ENCODE data around the gene EIF4B.

Gene EIF4B

GRCh38 chr12:53062011-53062961, 56.0 kb downstream of the EIF4B start:
- no peak for TF ChIP-seq ISL1 (CRISPR knock-in tag; IDR thresholded peaks at IDR 0.05)
- no peak for TF ChIP-seq CSRNP3 (CRISPR knock-in tag; IDR thresholded peaks at IDR 0.05)
- no peak for TF ChIP-seq RARB (CRISPR knock-in tag; IDR thresholded peaks at IDR 0.05)
- no peak for TF ChIP-seq TCF4 (CRISPR knock-in tag; IDR thresholded peaks at IDR 0.05; ENCODE audit: borderline replicate concordance)
- no peak for TF ChIP-seq CREB5 (CRISPR knock-in tag; IDR thresholded peaks at IDR 0.05; ENCODE audit: low read depth)
- TF ChIP-seq ESRRG (CRISPR knock-in tag; IDR thresholded peaks at IDR 0.05), result no peak
- TF ChIP-seq ARNTL (CRISPR knock-in tag; IDR thresholded peaks at IDR 0.05; ENCODE audit: borderline replicate concordance, low read depth), result no peak
- no peak for TF ChIP-seq BACH2 (CRISPR knock-in tag; IDR thresholded peaks at IDR 0.05; ENCODE audit: borderline replicate concordance)
- TF ChIP-seq ZFP3 (CRISPR knock-in tag; IDR thresholded peaks at IDR 0.05), result no peak
- no peak for TF ChIP-seq PATZ1 (CRISPR knock-in tag; IDR thresholded peaks at IDR 0.05; ENCODE audit: borderline replicate concordance)
- TF ChIP-seq ZNF565 (CRISPR knock-in tag; conservative IDR thresholded peaks at IDR 0.05; ENCODE audit: low read depth), result no peak
- no peak for TF ChIP-seq PPARA (CRISPR knock-in tag; IDR thresholded peaks at IDR 0.05; ENCODE audit: borderline replicate concordance)
- TF ChIP-seq TSHZ2 (CRISPR knock-in tag; IDR thresholded peaks at IDR 0.05), result no peak
- no peak for TF ChIP-seq ZFP30 (CRISPR knock-in tag; IDR thresholded peaks at IDR 0.05)
- no peak for TF ChIP-seq SNAI2 (CRISPR knock-in tag; IDR thresholded peaks at IDR 0.05)

GRCh38 chr12:53062977-53063707, 56.9 kb downstream of the EIF4B start:
- no peak for ATAC-seq
- TF ChIP-seq RARB (CRISPR knock-in tag; IDR thresholded peaks at IDR 0.05) (no peak), ISL1 (CRISPR knock-in tag; IDR thresholded peaks at IDR 0.05) (no peak), ZFP3 (CRISPR knock-in tag; IDR thresholded peaks at IDR 0.05) (no peak), ESRRG (CRISPR knock-in tag; IDR thresholded peaks at IDR 0.05) (no peak), CSRNP3 (CRISPR knock-in tag; IDR thresholded peaks at IDR 0.05) (no peak), ZNF70 (CRISPR knock-in tag; IDR thresholded peaks at IDR 0.05) (no peak), TSHZ2 (CRISPR knock-in tag; IDR thresholded peaks at IDR 0.05) (no peak), CREB5 (CRISPR knock-in tag; IDR thresholded peaks at IDR 0.05; ENCODE audit: low read depth) (no peak)

More at GRCh38 chr12:53062011-53062961, 56.0 kb downstream of the EIF4B start:
- no peak for ATAC-seq

All from SK-N-SH treated with all-trans-retinoic acid at 6 μM for 48 hours (cell line).